ENCODE data around the gene SCAANT1. TPM values are rescaled to one million over a fixed set of nuclear protein-coding genes. Genes with fewer than 3 reads are reported as not detected.

Gene SCAANT1
- total RNA-seq, 1 donor from 2014 or later: not detected

DNA sequence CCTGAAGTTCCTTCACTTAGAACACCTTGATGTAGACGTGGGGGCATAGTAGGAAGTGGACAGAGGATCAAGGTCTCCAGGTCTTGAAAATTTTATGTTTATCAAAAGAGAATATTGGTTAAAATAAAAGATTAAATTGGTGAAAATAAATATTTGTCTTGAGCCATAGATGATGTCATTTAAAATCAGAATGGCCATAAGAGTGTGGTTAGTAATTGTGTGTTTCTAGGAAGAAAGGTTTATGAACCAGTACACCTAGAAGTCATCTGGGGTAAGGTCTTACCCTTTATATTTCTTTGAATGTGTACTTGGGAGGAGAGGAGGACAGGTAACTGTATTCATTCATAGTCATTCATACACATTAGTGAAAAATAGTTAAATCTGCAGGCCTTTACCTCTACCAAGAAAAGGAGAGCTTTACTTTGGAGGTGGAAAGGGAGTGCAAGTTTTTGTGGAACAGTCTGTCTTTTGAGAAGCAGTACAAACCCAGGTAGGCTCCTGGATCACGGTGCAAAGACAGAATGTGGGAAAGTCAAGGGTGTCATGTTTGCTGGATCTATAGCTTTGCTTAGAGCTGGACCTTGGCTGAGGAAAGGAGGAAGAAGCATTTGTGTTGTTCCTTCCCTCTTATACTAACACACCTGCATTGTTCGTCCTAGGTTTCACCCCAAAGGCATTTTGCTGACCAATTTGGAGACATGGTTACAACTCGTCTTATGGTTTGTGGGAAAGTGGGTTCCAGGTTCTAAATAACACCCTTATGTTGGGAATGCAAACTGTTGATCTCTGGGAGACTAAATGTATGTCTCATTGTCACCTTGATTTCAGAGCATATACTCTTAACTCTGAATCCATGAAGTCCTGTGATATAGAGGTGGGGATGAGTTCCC lies 6.2 kb downstream of the SCAANT1 start:
- DNase-seq (ENCODE audit: low spot score): no peak

DNA sequence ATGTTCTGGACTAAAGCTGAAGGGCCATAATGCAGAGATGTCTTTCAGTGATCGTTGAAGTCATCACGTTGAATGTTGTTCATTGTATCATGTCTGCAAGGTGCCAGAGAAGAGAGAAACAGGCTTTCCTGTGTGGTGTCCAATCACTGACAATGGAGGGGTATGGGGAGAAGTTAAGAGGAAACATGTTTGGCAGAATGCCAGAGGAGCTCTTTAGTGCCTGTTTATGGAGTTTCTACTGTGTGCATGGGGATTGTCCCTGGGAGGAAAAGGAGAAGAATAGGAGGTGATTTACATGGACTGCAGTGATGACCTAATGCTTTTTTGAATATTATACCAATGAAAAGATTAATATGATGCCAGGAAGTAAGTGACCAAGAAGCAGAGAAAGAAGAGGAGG lies 11.7 kb downstream of the SCAANT1 start:
- no peak for DNase-seq (ENCODE audit: low spot score)

DNA sequence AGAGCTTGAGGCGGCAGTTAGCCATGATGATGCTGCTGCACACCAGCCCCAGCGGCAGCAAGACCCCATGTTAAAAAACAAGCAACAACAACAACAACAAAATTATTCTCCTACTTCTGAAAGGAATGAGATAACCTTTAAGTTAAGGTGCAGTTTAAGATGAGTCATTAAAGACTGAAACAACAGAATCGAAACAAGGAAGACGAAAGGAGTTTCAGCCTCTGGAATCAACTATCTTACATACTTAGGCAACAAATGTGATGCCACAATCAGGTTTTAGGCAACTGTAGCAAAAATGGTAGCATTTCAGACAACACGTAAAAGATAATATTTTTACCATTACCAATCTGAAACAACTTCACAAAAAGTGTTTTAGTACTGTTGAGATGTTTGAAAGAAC lies 12.2 kb downstream of the SCAANT1 start:
- no peak for DNase-seq (ENCODE audit: low spot score)

DNA sequence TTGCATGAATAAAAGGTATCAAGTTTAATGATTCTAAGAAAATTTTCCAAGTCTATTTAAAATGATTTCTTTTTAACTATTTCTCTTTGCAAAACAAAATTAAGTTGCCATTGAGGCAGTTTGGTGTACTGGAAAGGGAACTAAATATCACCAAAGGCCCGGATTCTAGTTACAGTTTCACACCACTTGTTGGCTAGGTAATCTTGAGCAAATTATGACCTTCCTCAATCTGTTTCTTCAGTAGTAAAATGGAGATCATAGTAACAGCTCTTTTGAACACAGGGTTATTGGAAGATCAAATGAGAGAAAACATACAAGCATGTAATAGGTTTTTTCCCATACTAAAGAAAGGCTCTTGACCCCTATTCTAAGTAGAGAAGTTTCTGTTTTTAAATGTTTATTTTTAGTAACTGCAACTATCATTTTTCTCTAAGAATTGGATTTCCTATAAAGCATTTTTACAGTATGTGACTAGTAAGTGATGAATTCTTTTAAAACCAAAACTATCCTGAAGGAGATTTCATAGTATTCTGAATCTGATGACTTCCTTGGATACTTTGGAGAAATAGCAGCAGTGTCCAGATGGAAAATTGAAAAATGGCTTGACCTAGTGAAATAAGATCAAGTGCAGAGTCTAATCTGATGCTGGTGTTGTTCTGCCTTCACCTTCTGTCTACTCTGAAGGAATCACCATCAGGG lies 15.7 kb downstream of the SCAANT1 start:
- DNase-seq (ENCODE audit: low spot score): no peak

DNA sequence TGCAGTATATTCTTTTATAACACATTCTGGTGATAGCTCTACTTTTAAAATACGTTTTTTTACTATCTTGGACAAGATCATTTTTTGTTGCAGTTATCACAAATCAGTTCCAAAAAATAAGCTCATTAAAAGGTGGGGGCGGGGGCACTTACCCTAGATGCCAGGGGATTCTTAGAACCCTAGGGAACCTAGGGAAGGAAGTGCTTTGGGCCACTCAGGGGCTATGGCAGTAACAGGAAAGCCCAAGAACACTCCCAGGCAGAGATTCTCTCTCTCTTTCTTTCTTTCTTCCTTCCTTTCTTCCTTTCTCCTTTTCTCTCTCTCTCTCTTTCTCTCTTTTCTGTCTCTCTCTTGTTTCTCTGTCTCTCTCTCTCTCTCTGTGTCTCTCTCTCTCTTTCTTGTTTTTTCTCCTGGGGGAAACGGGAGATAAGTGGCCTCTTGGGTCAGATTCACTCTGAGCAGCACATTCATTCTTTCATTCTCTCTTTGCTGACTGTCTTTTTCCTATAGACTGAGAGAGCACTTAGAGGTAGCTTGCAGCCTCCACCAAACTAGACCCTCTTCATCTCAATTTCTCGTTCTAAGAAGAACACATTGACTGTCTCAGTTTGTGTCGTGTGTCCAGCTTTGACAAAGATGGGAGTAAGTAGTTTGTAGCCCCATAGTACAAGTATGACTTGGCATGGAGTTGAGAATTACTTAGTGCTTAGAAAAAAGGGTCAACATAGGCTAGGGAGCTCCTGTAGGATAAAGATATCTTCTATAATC lies 16.6 kb downstream of the SCAANT1 start:
- DNase-seq (ENCODE audit: low spot score): no peak

DNA sequence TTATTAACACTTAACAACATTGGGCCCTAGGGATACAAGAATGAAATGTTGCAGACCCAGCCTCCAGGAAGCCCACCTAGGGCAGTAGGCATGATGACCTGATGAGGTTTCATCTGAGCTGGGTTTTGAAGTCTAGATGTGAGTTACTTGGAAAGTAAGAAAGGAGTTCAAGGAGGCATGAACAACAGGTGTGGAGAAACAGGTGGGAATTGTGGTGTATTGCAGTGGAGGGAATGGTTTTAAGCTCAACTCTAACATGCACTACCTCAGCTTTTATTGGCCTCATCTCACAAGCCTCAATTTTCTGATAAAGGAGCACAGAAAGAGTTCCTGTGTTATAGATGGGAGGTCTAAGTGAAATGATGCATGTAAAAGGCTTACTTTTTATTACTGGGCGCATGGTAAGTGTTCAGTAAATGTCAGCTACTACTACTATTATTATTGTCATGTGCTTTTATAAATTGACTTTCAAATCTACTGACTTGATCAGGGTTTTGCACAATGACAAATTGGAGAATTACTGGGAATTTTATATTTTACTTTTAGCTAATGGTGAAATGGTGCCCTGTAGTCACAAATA lies 19.3 kb downstream of the SCAANT1 start:
- DNase-seq (ENCODE audit: low spot score): no peak

DNA sequence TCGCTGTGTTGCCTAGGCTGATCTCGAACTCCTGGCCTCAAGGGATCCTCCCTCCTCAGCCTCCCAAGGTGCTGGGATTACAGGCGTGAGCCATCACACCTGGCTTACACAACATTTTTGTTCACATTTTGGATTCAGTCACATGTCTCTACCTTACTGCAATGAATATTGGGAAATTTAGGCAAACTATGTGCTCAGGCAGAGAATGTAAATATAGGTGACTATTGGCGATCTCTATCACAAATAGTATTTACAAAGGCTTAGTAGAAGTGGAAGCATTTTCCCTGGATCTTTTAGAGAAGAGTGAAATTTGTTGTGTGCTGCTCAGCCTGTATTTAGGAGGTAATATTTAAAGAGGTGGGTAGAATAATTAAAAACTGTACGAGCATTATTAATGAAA lies 20.7 kb downstream of the SCAANT1 start:
- DNase-seq (ENCODE audit: low spot score): no peak

DNA sequence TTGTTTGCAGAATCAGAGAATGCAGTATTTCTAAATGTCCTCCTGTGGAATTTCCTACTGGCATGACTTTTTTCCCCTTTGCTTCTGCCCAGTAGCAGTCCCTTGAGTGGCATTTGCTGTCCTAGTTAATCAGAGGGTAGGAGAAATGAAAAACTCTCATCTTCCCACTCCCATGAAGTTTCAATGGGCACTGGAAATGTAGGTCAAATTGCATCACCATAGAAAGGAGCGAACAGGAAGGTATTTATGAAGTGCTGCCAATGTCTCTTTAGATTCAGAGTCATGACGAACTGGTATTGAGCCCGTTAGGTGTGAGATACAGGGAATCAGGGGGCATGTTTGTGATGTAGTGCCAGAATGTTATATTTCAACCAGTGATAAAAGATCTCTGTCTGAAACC lies 25.3 kb downstream of the SCAANT1 start:
- no peak for DNase-seq (ENCODE audit: low spot score)

DNA sequence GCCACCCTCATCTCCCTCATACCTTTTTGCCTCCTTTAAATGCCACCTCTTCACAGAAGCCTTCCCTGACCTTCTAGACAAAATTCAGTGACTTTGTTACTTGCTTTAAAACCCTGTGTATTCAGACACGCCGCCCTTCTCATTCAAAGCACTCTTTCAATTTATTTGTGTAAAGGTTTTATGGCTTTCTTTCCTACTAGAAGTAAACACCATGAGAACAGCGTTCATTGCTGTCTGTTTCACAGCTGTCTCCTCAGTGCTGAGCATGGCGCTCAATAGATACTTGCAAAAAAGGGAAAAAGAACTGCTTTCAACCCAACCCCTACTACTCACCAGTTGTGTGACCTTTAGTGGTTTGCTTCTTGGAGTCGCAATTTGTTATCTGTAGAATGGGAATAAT lies 31.5 kb downstream of the SCAANT1 start:
- no peak for DNase-seq (ENCODE audit: low spot score)

DNA sequence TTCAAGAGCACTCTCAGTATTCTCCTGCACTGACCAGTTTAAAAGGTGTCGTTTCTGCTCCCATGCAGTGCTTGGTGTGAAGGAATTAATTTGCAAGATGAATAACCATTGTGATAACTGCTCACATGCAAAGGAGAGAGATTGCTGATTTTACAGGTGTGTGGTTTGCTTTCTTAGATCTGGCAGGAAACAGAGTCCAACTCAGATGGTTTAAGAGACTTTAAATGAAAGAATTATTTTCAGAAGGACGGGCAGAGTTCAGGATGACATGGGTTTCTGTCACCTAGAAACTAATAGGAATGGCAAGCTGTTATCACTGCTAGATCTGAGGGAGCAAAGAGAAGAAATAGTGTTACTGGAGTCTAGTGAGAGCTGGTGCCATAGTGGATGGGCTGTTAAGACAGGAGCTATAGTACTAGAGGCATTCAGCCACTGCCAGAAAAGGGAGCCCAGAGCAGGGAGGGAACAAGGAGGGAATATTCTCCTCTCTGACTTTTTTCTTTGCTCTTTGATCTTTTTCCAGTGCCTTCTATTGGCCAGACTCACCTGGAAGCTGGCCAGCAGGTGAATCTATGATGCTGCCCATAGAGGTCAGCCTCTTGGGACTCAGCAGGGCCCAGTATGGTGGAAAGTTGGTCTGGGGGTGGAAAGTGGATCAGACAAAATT lies 33.7 kb downstream of the SCAANT1 start:
- DNase-seq (ENCODE audit: low spot score): no peak

DNA sequence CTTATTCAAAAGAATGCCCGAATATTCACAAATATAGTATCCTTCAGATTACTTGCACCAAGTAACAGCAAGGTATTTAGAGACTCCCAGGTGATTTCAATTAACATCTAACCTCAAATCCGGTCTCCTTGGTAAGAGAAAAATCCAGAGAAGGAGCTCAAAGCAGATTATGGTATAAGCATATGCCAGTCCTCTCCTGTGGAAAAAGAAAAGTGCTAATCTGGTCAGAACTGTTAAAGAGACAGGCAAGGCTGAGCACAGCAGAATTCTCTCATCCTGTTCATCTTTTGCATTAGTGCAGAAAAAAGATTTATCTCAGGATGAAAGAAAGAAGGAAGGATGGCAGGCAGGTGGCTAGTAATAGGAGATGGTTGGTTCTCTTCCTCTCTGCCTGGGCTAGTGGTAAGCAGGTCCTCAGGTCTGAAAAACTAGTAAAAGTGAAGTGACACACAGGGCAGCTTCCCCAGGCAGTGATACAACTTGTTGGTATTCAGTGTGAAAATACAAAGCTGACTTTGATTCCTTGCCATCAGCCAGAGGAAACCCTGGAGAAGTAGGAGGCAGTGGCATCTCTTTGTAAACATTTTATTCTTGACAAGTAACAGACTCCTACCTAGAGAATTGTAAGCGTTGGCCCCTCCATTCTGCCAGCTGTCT lies 34.3 kb downstream of the SCAANT1 start:
- DNase-seq (ENCODE audit: low spot score): no peak

DNA sequence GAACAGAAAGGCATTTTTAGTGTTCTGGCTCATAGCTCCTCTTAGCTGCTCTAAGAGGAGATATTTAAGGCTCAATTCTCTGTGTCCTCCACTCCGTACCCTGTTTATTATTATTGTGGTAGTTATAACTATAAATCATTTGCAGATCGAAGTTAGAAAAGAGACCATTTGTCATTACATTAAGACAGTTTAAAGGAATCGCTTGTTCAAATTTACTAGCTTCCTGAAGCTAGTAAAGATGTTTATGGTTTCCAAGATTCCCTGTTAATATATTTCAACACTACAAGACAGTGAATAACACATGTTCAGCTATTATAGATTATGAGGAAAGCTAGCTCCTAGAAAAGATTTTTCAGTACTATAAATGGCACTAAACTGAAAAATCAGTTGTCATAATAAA lies 35.9 kb downstream of the SCAANT1 start:
- DNase-seq (ENCODE audit: low spot score): no peak

DNA sequence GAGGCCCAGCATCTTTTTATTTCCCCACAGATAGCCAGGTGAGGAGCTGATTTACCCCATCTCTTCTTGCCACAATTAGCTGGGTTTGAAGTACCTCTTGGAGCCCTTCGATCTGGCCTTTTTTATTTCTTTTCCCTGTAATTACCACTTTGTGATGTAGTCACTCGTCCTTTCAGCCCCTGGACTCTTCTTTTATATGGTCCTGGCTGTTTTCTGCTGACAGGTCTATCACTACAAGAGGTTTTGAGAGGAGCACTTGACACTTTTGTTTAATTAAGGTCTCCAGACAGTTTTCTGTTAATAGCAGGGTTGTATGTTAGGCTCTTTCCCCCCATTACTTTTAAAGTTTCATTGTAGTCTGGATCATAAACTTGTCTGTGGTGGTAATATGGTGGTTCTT lies 36.7 kb downstream of the SCAANT1 start:
- no peak for DNase-seq (ENCODE audit: low spot score)

DNA sequence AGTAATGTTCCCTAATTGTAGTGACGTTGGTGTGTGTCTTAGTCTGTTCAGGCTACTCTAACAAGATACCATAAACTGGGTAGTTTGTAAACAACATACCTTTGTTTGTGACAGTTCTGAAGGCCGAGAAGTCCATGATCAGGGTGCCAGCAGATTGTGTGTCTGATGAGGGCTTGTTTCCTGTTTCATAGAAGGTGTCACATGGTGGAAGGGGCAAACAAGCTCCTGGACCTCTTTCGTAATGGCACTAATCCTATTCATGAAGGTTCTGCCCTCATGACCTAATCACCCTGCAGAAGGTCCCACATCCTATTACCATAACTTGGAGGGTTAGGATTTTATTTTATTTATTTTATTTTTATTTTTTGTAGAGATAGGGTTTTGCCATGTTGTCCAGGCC lies 37.4 kb downstream of the SCAANT1 start:
- no peak for DNase-seq (ENCODE audit: low spot score)

DNA sequence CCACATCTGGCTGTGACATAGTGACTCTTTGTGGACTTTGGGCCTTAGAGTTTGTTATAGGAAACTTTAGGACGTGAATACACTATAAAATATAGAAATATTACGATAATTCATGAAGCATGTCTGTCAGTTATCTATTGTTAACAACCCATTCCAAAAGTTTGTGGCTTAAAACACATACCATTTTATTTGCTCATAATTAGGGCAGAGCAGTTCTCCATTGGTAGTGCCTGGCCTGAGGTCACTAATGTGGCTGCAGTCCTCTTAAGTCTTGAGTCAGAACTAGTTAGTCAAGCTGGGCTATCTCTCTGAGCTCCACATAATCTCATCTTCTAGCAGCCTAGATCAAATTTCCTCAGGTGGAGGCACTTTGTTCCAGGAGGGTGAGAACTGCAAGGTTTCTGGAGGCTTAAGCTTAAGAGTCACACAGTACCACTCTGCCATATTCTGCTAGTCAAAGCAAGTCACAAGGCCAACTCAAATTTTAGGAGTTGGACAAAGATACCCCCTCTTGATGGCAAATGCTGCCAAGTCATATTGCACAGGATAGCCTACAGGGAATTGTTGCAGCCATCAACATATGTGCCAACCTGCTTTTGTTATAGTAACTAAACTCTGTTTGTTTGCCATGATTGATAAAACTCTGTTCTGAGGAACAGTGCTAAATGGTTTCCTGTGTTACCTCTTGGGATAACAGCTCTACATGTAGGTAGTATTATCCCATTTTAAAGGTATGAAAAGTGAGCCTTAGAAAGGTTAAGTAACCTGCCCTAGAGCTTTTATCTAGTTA lies 39.9 kb downstream of the SCAANT1 start:
- DNase-seq (ENCODE audit: low spot score): no peak

DNA sequence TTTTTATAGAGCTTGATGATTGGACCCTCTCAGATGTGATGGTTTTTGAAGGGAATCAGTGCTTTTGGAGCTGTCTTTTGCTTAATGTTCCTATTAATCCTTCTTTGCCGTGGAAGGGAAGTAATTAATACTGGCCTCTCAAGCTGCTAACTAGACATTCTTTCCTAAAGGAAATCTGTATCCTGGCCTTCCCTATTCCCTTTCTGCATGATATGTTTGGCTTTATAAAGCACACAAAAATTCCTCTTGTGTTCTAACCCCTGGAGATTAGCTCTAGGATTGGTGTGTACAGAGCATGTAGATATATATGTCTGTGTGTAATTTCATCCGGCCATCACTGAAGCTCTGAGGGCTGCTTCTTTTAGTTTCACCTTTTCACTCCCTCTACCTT lies 41.6 kb downstream of the SCAANT1 start:
- DNase-seq (ENCODE audit: low spot score): no peak

DNA sequence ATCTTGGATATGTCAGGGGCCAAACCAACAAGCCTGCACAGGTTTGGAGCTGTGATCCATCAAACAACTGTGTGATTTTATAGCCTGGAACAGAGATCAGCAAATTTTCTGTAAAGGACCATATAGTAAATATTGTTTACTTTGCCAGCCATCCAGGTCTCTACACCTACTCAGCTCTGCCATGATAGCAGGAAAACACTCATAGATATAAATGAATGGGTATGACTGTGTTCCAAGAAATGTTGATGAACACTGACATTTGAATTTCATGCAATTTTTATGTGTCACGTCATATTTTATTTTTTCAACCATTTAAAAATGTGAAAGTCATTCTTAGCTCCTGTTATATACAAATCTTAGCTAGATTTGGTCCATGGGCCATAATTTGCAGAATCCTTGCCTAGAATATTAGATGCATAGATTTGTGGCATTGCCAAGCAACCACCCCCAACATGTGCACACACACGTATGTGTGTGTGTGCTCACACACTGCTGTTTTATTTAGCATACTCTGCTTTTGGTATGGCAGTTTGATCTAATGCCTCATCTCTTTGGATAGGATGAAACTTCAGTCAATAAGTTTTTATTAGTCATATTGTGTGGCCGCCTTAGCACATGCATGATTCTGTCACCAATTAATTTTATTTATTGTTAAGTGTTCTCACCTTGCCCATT lies 42.1 kb downstream of the SCAANT1 start:
- no peak for DNase-seq (ENCODE audit: low spot score)

DNA sequence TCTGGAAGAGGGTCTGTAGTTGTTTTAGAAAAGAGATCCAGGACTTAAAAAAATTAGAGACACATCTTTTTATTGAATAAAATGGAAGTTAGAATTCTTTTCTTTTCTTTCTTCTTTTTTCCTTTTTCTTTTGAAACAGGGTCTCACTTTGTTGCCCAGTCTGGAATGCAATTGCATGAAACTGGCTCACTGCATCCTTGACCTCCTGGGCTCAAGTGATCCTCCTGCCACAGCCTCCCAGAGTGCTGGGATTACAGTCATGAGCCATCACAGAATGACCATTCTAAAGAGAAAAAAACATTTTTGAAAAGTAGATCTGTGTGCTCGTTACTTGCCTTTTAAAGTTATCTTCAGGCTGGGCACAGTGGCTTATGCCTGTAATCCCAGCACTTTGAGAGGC lies 45.0 kb downstream of the SCAANT1 start:
- no peak for DNase-seq (ENCODE audit: low spot score)

DNA sequence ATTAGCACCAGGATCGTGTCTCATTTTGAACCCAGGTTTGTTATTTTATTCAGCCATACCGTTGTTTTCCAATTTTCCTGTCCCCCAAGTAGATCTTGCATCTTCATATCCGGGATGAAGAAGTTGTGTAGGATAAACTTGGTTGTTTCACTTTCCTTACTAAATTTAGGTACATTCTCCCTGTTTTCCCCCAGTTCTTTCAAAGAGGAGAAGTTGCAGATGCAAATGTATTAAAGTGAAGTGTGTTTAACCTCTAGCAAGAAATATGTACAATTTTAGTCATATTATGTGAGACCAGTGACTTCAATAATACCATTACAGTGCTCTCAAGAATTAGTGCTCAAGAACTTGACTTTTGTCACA lies 47.2 kb downstream of the SCAANT1 start:
- no peak for DNase-seq (ENCODE audit: low spot score)
